OCI-LY7 (cell line): ENCODE measurements around the gene KCNE4.

Experiments used
- EZH2phosphoT487 ChIP-seq: fragments of 200-600 bp; sonication (generic); IDR thresholded peaks from 2 replicates; pipeline ENCODE4 v1.6.1; 2018; ENCODE audit warnings: low read depth, borderline replicate concordance, mild to moderate bottlenecking, mixed run types, antibody characterized with exemption, low read length, moderate library complexity, mixed read lengths
- TF ChIP-seq, protein P1 (sequence below): fragments of 200-600 bp; sonication (generic); conservative IDR thresholded peaks from 2 replicates; pipeline ENCODE4 v1.5.1; 2014; ENCODE audit warnings: mild to moderate bottlenecking, antibody characterized with exemption, low read length, moderate library complexity, mixed read lengths

DNA sequence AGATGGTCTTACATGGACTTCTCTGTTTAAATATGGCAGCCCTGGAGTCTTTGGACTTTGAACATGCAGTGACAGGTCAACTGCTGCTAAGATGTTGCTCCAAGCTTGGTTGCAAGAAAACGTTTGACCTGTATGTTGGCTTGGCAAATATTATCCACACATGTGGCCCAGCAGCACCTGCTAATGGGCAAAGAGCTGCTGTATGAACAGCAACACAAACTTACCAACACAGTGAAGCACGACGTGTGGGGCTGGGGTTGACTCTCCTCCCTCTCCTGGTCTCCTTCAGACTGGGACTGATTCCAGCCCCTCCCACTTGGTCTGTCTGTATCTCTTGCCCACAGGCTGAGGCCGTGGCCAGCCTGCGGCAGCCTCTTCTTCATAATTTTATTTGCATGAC is 3.8 kb downstream of the KCNE4 start:
- no peak for TF ChIP-seq EZH2phosphoT487
- TF ChIP-seq, protein P1, sequence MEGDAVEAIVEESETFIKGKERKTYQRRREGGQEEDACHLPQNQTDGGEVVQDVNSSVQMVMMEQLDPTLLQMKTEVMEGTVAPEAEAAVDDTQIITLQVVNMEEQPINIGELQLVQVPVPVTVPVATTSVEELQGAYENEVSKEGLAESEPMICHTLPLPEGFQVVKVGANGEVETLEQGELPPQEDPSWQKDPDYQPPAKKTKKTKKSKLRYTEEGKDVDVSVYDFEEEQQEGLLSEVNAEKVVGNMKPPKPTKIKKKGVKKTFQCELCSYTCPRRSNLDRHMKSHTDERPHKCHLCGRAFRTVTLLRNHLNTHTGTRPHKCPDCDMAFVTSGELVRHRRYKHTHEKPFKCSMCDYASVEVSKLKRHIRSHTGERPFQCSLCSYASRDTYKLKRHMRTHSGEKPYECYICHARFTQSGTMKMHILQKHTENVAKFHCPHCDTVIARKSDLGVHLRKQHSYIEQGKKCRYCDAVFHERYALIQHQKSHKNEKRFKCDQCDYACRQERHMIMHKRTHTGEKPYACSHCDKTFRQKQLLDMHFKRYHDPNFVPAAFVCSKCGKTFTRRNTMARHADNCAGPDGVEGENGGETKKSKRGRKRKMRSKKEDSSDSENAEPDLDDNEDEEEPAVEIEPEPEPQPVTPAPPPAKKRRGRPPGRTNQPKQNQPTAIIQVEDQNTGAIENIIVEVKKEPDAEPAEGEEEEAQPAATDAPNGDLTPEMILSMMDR = no peak
